Measurements from ENCODE around the gene KDM5C. TPM values are rescaled to one million over a fixed set of nuclear protein-coding genes. Genes with fewer than 3 reads are reported as not detected.

The KDM5C gene
- total and polyA plus RNA-seq, 9 of the 15 experiments (the other 6 are each of a cell fraction or from before 2014, with no cell fraction given): 0.62 to 136 (median 52.4) TPM

DNA sequence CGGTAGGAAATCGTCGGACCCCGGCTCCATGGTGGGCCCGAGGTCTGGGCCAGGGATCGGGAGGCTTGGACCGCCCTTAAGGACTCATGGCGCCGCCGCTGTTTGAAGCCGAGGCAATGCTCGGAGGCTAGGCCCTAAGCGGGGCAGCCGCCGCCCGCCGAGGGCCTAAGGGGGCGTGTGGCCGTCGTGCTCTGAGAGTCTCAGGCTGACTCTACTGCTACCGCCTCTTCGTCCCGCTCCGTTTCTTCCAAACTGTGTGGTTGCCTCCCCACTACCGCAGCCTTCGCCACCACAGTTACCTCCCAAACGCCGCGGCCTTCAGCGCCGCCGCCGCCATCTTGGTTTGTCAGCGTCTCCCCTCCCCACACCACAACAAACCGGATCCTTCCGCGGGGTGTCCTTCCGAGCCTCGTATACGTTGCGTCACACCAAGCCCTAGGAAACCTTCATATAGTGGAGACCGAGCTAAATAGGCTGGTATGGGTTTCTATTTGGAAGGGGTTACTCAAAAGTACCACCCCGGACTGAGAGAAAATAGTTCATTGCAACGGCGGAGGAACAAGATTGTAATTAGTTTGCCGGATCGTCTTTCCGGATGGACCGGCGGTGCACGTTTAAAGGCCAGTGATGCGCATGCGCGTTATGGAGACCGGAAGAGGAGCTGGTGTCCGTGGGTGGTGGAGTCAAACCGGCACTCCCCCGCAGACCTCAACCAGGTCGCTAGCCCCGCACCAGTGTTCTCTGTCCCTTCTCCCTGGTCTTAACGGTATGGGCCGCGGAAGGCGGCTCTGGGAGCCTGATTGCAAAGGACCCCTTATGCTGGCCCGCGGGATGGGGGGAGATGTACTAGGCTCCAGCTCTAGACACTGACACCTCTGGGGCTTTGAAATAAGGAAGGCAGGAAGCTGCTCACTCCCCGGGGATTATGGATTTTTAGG is at the start of gene KDM5C (continued):
- no peak; the same call in 1 of the 2 replicates for TF ChIP-seq POLR2AphosphoS2 (IDR thresholded peaks at IDR 0.05; ENCODE audit: low read length)
- no peak for TF ChIP-seq RBM14 (IDR thresholded peaks at IDR 0.05; ENCODE audit: borderline replicate concordance, insufficient read depth, low read depth, low read length)
- TF ChIP-seq RBBP5 (IDR thresholded peaks at IDR 0.05; ENCODE audit: borderline replicate concordance, insufficient read depth, low read length, poor library complexity, severe bottlenecking): no peak
- TF ChIP-seq SMARCC2 (IDR thresholded peaks at IDR 0.05; ENCODE audit: low read depth): no peak
- TF ChIP-seq, protein P1, sequence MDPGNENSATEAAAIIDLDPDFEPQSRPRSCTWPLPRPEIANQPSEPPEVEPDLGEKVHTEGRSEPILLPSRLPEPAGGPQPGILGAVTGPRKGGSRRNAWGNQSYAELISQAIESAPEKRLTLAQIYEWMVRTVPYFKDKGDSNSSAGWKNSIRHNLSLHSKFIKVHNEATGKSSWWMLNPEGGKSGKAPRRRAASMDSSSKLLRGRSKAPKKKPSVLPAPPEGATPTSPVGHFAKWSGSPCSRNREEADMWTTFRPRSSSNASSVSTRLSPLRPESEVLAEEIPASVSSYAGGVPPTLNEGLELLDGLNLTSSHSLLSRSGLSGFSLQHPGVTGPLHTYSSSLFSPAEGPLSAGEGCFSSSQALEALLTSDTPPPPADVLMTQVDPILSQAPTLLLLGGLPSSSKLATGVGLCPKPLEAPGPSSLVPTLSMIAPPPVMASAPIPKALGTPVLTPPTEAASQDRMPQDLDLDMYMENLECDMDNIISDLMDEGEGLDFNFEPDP (CRISPR knock-in tag; IDR thresholded peaks at IDR 0.05): no peak
- TF ChIP-seq, protein P2, sequence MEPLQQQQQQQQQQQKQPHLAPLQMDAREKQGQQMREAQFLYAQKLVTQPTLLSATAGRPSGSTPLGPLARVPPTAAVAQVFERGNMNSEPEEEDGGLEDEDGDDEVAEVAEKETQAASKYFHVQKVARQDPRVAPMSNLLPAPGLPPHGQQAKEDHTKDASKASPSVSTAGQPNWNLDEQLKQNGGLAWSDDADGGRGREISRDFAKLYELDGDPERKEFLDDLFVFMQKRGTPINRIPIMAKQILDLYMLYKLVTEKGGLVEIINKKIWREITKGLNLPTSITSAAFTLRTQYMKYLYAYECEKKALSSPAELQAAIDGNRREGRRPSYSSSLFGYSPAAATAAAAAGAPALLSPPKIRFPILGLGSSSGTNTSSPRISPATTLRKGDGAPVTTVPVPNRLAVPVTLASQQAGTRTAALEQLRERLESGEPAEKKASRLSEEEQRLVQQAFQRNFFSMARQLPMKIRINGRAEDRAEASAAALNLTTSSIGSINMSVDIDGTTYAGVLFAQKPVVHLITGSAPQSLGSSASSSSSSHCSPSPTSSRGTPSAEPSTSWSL (CRISPR knock-in tag; IDR thresholded peaks at IDR 0.05; ENCODE audit: borderline replicate concordance): no peak
- TF ChIP-seq, protein P3, sequence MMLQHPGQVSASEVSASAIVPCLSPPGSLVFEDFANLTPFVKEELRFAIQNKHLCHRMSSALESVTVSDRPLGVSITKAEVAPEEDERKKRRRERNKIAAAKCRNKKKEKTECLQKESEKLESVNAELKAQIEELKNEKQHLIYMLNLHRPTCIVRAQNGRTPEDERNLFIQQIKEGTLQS (IDR thresholded peaks at IDR 0.05): peak; percentile 82
- TF ChIP-seq, protein P3 (CRISPR knock-in tag; conservative IDR thresholded peaks at IDR 0.05): no peak
- TF ChIP-seq, protein P4, sequence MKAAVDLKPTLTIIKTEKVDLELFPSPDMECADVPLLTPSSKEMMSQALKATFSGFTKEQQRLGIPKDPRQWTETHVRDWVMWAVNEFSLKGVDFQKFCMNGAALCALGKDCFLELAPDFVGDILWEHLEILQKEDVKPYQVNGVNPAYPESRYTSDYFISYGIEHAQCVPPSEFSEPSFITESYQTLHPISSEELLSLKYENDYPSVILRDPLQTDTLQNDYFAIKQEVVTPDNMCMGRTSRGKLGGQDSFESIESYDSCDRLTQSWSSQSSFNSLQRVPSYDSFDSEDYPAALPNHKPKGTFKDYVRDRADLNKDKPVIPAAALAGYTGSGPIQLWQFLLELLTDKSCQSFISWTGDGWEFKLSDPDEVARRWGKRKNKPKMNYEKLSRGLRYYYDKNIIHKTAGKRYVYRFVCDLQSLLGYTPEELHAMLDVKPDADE (conservative IDR thresholded peaks at IDR 0.05; ENCODE audit: control insufficient read depth, low read depth, low read length): no peak; the same call in 1 of the 2 replicates
- TF ChIP-seq ARHGAP35 (IDR thresholded peaks at IDR 0.05; ENCODE audit: partially characterized antibody): no peak
- TF ChIP-seq, protein P5, sequence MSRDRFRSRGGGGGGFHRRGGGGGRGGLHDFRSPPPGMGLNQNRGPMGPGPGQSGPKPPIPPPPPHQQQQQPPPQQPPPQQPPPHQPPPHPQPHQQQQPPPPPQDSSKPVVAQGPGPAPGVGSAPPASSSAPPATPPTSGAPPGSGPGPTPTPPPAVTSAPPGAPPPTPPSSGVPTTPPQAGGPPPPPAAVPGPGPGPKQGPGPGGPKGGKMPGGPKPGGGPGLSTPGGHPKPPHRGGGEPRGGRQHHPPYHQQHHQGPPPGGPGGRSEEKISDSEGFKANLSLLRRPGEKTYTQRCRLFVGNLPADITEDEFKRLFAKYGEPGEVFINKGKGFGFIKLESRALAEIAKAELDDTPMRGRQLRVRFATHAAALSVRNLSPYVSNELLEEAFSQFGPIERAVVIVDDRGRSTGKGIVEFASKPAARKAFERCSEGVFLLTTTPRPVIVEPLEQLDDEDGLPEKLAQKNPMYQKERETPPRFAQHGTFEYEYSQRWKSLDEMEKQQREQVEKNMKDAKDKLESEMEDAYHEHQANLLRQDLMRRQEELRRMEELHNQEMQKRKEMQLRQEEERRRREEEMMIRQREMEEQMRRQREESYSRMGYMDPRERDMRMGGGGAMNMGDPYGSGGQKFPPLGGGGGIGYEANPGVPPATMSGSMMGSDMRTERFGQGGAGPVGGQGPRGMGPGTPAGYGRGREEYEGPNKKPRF (IDR thresholded peaks at IDR 0.05; ENCODE audit: low read depth, low read length): no peak
- peak; percentile 94 for TF ChIP-seq GTF2E2 (tag; IDR thresholded peaks at IDR 0.05)
- TF ChIP-seq FOXJ2 (tag; IDR thresholded peaks at IDR 0.05): 0 out of 2 replicates have a peak, but pooled peaks have one; percentile 63
- TF ChIP-seq ZNF551 (CRISPR knock-in tag; IDR thresholded peaks at IDR 0.05): no peak
- no peak; the same call in none of the 2 replicates for TF ChIP-seq SMARCA4 (IDR thresholded peaks at IDR 0.05)
- TF ChIP-seq ZFP30 (CRISPR knock-in tag; IDR thresholded peaks at IDR 0.05; ENCODE audit: borderline replicate concordance): no peak
- TF ChIP-seq, protein P6, sequence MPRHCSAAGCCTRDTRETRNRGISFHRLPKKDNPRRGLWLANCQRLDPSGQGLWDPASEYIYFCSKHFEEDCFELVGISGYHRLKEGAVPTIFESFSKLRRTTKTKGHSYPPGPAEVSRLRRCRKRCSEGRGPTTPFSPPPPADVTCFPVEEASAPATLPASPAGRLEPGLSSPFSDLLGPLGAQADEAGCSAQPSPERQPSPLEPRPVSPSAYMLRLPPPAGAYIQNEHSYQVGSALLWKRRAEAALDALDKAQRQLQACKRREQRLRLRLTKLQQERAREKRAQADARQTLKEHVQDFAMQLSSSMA (CRISPR knock-in tag; IDR thresholded peaks at IDR 0.05): no peak
- TF ChIP-seq RBM22 (IDR thresholded peaks at IDR 0.05; ENCODE audit: low read depth, low read length, poor library complexity, severe bottlenecking): no peak
